ENCODE results near the gene DHRSX. TPM values are rescaled to one million over a fixed set of nuclear protein-coding genes. Genes with fewer than 3 reads are reported as not detected.
"Not testable (repeated sequence)": the region's sequence is repeated elsewhere in the genome, so short reads cannot be mapped to it uniquely, and the experiment has no call there.

DHRSX gene
- total RNA-seq, 1 donor from 2014 or later, result 19.0 TPM

GRCh38 chrX:2523911-2524310 lies 23.1 kb upstream of the DHRSX start:
- TF ChIP-seq CTCF (IDR thresholded peaks at IDR 0.05; ENCODE audit: insufficient read depth, low read length, severe bottlenecking), result no peak
- FAIRE-seq (no peak), DNase-seq (ENCODE audit: low read depth) (no peak)
- Histone ChIP-seq H3K4me3 (ENCODE audit: low read depth, low read length) (no peak overlapping the region), H3K36me3 (ENCODE audit: control insufficient read depth, insufficient read depth, low read length) (no peaks in the 10 kb centered on the region), H3K27me3 (ENCODE audit: control insufficient read depth, insufficient read depth, low read length) (no peaks in the 10 kb centered on the region)

- no peak for FAIRE-seq
- DNase-seq (ENCODE audit: low read depth), result no peak
- no peak overlapping the region for H3K4me3 ChIP-seq (ENCODE audit: low read depth, low read length)
Measured at GRCh38 chrX:2521927-2522386, 21.2 kb upstream of the DHRSX start.

GRCh38 chrX:2521092-2521926 lies 20.5 kb upstream of the DHRSX start:
- FAIRE-seq, result no peak
- H3K4me3 ChIP-seq (ENCODE audit: low read depth, low read length), result no peak overlapping the region
- no peaks in the 10 kb centered on the region for H3K27me3 ChIP-seq (ENCODE audit: control insufficient read depth, insufficient read depth, low read length)
- no peaks in the 10 kb centered on the region for H3K36me3 ChIP-seq (ENCODE audit: control insufficient read depth, insufficient read depth, low read length)
- no peak for TF ChIP-seq CTCF (IDR thresholded peaks at IDR 0.05; ENCODE audit: insufficient read depth, low read length, severe bottlenecking)
- no peak for DNase-seq (ENCODE audit: low read depth)

More at GRCh38 chrX:2521927-2522386, 21.2 kb upstream of the DHRSX start:
- no peaks in the 10 kb centered on the region for H3K27me3 ChIP-seq (ENCODE audit: control insufficient read depth, insufficient read depth, low read length)
- no peak for TF ChIP-seq CTCF (IDR thresholded peaks at IDR 0.05; ENCODE audit: insufficient read depth, low read length, severe bottlenecking)
- no peaks in the 10 kb centered on the region for H3K36me3 ChIP-seq (ENCODE audit: control insufficient read depth, insufficient read depth, low read length)

- Histone ChIP-seq H3K27me3 (ENCODE audit: control insufficient read depth, insufficient read depth, low read length) (no peaks in the 10 kb centered on the region), H3K4me3 (ENCODE audit: low read depth, low read length) (no peak overlapping the region), H3K36me3 (ENCODE audit: control insufficient read depth, insufficient read depth, low read length) (no peaks in the 10 kb centered on the region)
- no peak for DNase-seq (ENCODE audit: low read depth)
- FAIRE-seq, result peak; percentile 99
- no peak for TF ChIP-seq CTCF (IDR thresholded peaks at IDR 0.05; ENCODE audit: insufficient read depth, low read length, severe bottlenecking)
Measured at GRCh38 chrX:2520539-2520938, 19.8 kb upstream of the DHRSX start.

GRCh38 chrX:2519638-2520037 lies 18.9 kb upstream of the DHRSX start:
- H3K27me3 ChIP-seq (ENCODE audit: control insufficient read depth, insufficient read depth, low read length); H3K36me3 ChIP-seq (ENCODE audit: control insufficient read depth, insufficient read depth, low read length); H3K4me3 ChIP-seq (ENCODE audit: low read depth, low read length); DNase-seq (ENCODE audit: low read depth): not testable (repeated sequence)
- FAIRE-seq, result peak; percentile 92

GRCh38 chrX:2517055-2517454 lies 16.3 kb upstream of the DHRSX start:
- DNase-seq (ENCODE audit: low read depth) (no peak), FAIRE-seq (no peak)
- Histone ChIP-seq H3K4me3 (ENCODE audit: low read depth, low read length) (no peak overlapping the region), H3K27me3 (ENCODE audit: control insufficient read depth, insufficient read depth, low read length) (no peaks in the 10 kb centered on the region), H3K36me3 (ENCODE audit: control insufficient read depth, insufficient read depth, low read length) (no peaks in the 10 kb centered on the region)
- no peak for TF ChIP-seq CTCF (IDR thresholded peaks at IDR 0.05; ENCODE audit: insufficient read depth, low read length, severe bottlenecking)
